Endothelial cell of umbilical vein (primary cell): ENCODE data around the gene CYP8B1. TPM values are rescaled to one million over a fixed set of nuclear protein-coding genes. Genes with fewer than 3 reads are reported as not detected.

ENCODE experiments used
- BruUV-seq: library from RNA; stranded (reverse); fragments of 400-500 nt; replicated peaks from 2 replicates; lab custom pipeline; 2021; lab: Mats Ljungman, UMichigan
- CTCF ChIA-PET: fragments of 300-600, 350-600 bp; sonication (Branson Sonifier 250); formaldehyde crosslinking; loops from one replicate; lab custom pipeline; 2021; ENCODE audit warnings: antibody characterized with exemption, inconsistent platforms; lab: Charles Lee
- POLR2A ChIA-PET: fragments of 300-600, 350-600 bp; sonication (Branson Sonifier 250); formaldehyde crosslinking; loops from one replicate; lab custom pipeline; 2021; ENCODE audit warnings: antibody characterized with exemption, inconsistent platforms; lab: Charles Lee
- DNase-seq: peaks from one replicate; pipeline ENCODE4 v3.0.0-alpha.2; 2011; ENCODE audit warnings: low read depth, low spot score
- FAIRE-seq: peaks from 2 replicates; lab custom pipeline; 2011; peaks lifted over from hg19 to GRCh38; lab: Jason Lieb, UNC
- H2AFZ ChIP-seq: 2 replicates; pipeline ENCODE4 v1.6.0; 2012; ENCODE audit warnings: low read depth, low read length, control low read depth, inconsistent platforms
- H3K27ac ChIP-seq: 2 replicates; pipeline ENCODE4 v1.5.1; 2011; ENCODE audit warnings: low read depth, mild to moderate bottlenecking, control low read depth, low read length, moderate library complexity; ENCODE audit not compliant: insufficient read depth
- H3K27me3 ChIP-seq, 2 experiments: 2 replicates each; pipeline versions ENCODE4 v1.6.0 to v1.6.1; 2011; ENCODE audit warnings: low read length in 2 of 2, mixed read lengths in 1 of 2; ENCODE audit not compliant: control insufficient read depth in 2 of 2, insufficient read depth in 2 of 2
- H3K36me3 ChIP-seq, 2 experiments: 2 replicates in 1 of 2; 3 replicates in 1 of 2; pipeline ENCODE4 v1.5.1; 2011; ENCODE audit warnings: low read length in 2 of 2, mild to moderate bottlenecking in 1 of 2, moderate library complexity in 1 of 2; ENCODE audit not compliant: control insufficient read depth in 2 of 2, insufficient read depth in 2 of 2; ENCODE audit errors: extremely low read depth in 1 of 2
- H3K4me1 ChIP-seq: 3 replicates; pipeline ENCODE4 v1.5.1; 2011; ENCODE audit warnings: mild to moderate bottlenecking, low read length; ENCODE audit not compliant: control insufficient read depth, insufficient read depth; ENCODE audit errors: extremely low read depth
- H3K4me2 ChIP-seq: 2 replicates; pipeline ENCODE4 v1.6.1; 2011; ENCODE audit warnings: low read length, control low read depth, mixed read lengths; ENCODE audit not compliant: insufficient read depth
- H3K4me3 ChIP-seq, 3 experiments: fragments of 200-600 bp in 1 of 3; sonication (generic), shearing (Covaris generic) in 1 of 3; replicated peaks in 1 of 3; 2 replicates each; pipeline ENCODE4 v1.5.1; 2011 to 2016; ENCODE audit warnings: control low read depth in 3 of 3, low read length in 3 of 3, mild to moderate bottlenecking in 2 of 3, inconsistent platforms in 1 of 3, low read depth in 1 of 3, moderate library complexity in 1 of 3; ENCODE audit not compliant: insufficient read depth in 1 of 3
- H3K79me2 ChIP-seq: 2 replicates; pipeline ENCODE4 v1.6.0; 2012; ENCODE audit warnings: low read length, inconsistent platforms; ENCODE audit not compliant: control insufficient read depth, insufficient read depth
- H3K9ac ChIP-seq: replicated peaks from 2 replicates; pipeline ENCODE3; 2011; ENCODE audit warnings: low read length, control low read depth; ENCODE audit not compliant: insufficient read depth; ENCODE audit errors: extremely low read depth
- H3K9me1 ChIP-seq: replicated peaks from 3 replicates; pipeline ENCODE4 v1.6.0; 2011; ENCODE audit warnings: mild to moderate bottlenecking, low read length; ENCODE audit not compliant: control insufficient read depth, insufficient read depth; ENCODE audit errors: extremely low read depth
- H3K9me3 ChIP-seq: replicated peaks from 2 replicates; pipeline ENCODE4 v1.5.1; 2012; ENCODE audit warnings: low read length, inconsistent platforms; ENCODE audit not compliant: control insufficient read depth, insufficient read depth
- H4K20me1 ChIP-seq: replicated peaks from 2 replicates; pipeline ENCODE3; 2011; ENCODE audit warnings: mild to moderate bottlenecking, low read length; ENCODE audit not compliant: control insufficient read depth, insufficient read depth; ENCODE audit errors: extremely low read depth
- EZH2 ChIP-seq: IDR thresholded peaks from 2 replicates; pipeline ENCODE4 v1.6.1; 2012; ENCODE audit warnings: borderline replicate concordance, low read depth, mild to moderate bottlenecking, moderate library complexity, low read length, inconsistent platforms; ENCODE audit not compliant: severe bottlenecking
- FOS ChIP-seq: IDR thresholded peaks from 2 replicates; pipeline ENCODE4 v1.6.1; 2011; ENCODE audit warnings: mild to moderate bottlenecking, low read length, moderate library complexity, borderline replicate concordance; ENCODE audit not compliant: insufficient read depth
- GATA2 ChIP-seq: IDR thresholded peaks from 2 replicates; pipeline ENCODE4 v1.7.0; 2011; ENCODE audit warnings: low read depth, mild to moderate bottlenecking, moderate library complexity, mixed read lengths, low read length; ENCODE audit not compliant: insufficient read length, insufficient read depth
- JUN ChIP-seq: IDR thresholded peaks from 2 replicates; pipeline ENCODE4 v1.6.1; 2011; ENCODE audit warnings: borderline replicate concordance, low read depth; ENCODE audit not compliant: insufficient read length, insufficient read depth
- MYC ChIP-seq: IDR thresholded peaks from one replicate; pipeline ENCODE4 v1.6.1; 2011; ENCODE audit warnings: mild to moderate bottlenecking, low read depth, low read length
- POLR2A ChIP-seq: IDR thresholded peaks from 2 replicates; pipeline ENCODE4 v1.6.1; 2012; ENCODE audit warnings: low read depth, mild to moderate bottlenecking, control low read depth, low read length
- POLR2AphosphoS5 ChIP-seq: IDR thresholded peaks from 2 replicates; pipeline ENCODE4 v1.6.1; 2012; ENCODE audit warnings: low read depth, mild to moderate bottlenecking, control low read depth, low read length, moderate library complexity; ENCODE audit not compliant: insufficient read depth
- dilution Hi-C: fragments of 300-500 bp; cut with MboI; formaldehyde crosslinking; loops from one replicate; pipeline ENCODE4 v1.15.0; 2019; ENCODE audit warnings: low sequenced_read_pairs; ENCODE audit not compliant: extremely low pct_ligation_motif_present
- intact Hi-C: fragments of 100-400 bp; cut with micrococcal nuclease; formaldehyde crosslinking; loops from one replicate; pipeline ENCODE4 v1.10.0; 2022
- polyA plus RNA-seq, 4 experiments: library from polyadenylated mRNA; depleted of rRNA in 3 of 4; stranded (reverse) in 3 of 4; unstranded in 1 of 4; fragments of >200 nt; gene quantifications; 2 replicates each; pipeline versions ENCODE4 v1.2.1 to v1.2.3, GENCODE V29; 2011 to 2012; ENCODE audit warnings: missing spikeins in 1 of 4
- total RNA-seq: library from RNA; stranded (reverse); gene quantifications from 2 replicates; pipeline ENCODE4 v1.2.3, GENCODE V29; 2021
- TF ChIP-seq, protein P1 (sequence below): IDR thresholded peaks from 2 replicates; pipeline ENCODE4 v1.6.1; 2011; ENCODE audit not compliant: insufficient read depth, insufficient read length
- TF ChIP-seq, protein P2 (sequence below), 2 donors: IDR thresholded peaks; 1 replicate in 1 of 2; 2 replicates in 1 of 2; pipeline ENCODE4 v1.5.1; 2011; ENCODE audit warnings: low read length in 2 of 2, mild to moderate bottlenecking in 2 of 2, moderate library complexity in 2 of 2, control low read depth in 1 of 2, inconsistent platforms in 1 of 2, low read depth in 1 of 2; ENCODE audit not compliant: insufficient read depth in 1 of 2; ENCODE audit errors: extremely low read depth in 1 of 2

CYP8B1 gene
- total and polyA plus RNA-seq, 2 donors (not counting 3 experiments of a cell fraction or from before 2014, with no cell fraction given) = not detected

DNA sequence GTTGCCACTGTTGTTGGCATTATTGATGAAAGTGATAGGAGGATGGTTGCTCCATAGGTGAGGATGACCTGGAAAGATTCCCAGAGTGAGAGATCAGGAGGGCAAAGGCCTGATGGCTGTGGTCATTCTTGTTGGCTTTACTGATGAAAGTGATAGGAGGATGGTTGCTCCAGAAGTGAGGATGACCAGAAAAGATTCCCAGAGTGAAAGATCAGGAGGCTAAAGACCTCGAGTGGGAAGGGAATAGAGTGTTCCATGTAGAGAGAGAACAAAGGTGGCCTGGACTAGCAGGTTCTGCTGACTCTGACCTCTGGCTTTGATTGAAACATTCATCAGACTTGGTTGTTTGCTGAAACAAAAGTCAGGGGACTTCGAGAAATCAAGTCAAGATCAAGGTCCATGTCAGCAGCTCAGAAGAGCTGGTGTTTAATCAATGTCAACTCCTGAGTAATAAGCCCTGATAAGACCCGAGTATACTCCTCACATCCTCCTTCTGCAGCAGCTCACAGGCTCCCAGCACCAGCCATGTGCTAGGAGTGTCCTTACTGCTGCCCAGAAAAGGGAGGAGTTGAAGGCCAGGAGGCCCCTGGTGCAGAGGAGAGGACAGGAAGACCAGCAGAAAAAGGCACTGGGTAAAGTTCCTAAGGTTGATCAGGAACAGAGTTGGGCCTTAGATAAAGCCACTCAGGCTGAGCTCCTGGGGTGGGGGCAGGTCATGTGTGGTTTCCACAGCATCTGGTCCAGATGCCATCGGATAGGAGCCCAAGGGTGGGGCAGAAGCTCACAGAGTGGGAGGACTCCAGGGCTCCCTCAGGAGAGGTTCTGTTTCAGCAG is 19.9 kb downstream of the CYP8B1 start:
- TF ChIP-seq MYC = no peak
- TF ChIP-seq POLR2A = no peak
- no peak for TF ChIP-seq FOS
- TF ChIP-seq EZH2 = no peak
- TF ChIP-seq, protein P1, sequence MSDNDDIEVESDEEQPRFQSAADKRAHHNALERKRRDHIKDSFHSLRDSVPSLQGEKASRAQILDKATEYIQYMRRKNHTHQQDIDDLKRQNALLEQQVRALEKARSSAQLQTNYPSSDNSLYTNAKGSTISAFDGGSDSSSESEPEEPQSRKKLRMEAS = no peak
- TF ChIP-seq, protein P2, sequence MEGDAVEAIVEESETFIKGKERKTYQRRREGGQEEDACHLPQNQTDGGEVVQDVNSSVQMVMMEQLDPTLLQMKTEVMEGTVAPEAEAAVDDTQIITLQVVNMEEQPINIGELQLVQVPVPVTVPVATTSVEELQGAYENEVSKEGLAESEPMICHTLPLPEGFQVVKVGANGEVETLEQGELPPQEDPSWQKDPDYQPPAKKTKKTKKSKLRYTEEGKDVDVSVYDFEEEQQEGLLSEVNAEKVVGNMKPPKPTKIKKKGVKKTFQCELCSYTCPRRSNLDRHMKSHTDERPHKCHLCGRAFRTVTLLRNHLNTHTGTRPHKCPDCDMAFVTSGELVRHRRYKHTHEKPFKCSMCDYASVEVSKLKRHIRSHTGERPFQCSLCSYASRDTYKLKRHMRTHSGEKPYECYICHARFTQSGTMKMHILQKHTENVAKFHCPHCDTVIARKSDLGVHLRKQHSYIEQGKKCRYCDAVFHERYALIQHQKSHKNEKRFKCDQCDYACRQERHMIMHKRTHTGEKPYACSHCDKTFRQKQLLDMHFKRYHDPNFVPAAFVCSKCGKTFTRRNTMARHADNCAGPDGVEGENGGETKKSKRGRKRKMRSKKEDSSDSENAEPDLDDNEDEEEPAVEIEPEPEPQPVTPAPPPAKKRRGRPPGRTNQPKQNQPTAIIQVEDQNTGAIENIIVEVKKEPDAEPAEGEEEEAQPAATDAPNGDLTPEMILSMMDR (IDR thresholded peaks at IDR 0.05; ENCODE audit: extremely low read depth in 1 of 2, insufficient read depth in 1 of 2, low read depth in 1 of 2, low read length in 2 of 2) = no peak
- TF ChIP-seq GATA2 = no peak
- TF ChIP-seq JUN = no peak
- TF ChIP-seq POLR2AphosphoS5 = no peak
- dilution Hi-C loops = no loop called here
- FAIRE-seq (no peak), DNase-seq (no peak)
- H3K4me1 ChIP-seq = no peaks in the 10 kb centered on the region
- no peaks in the 10 kb centered on the region for H3K36me3 ChIP-seq
- H4K20me1 ChIP-seq = no peaks in the 10 kb centered on the region
- no TSS peak for BruUV-seq
- H3K27ac ChIP-seq = no peak overlapping the region
- no peaks in the 10 kb centered on the region for H3K9me1 ChIP-seq
- POLR2A ChIA-PET = no interaction called here
- no peak overlapping the region for H2AFZ ChIP-seq
- no peaks in the 10 kb centered on the region for H3K9me3 ChIP-seq
- H3K4me3 ChIP-seq = no peak overlapping the region
- no peak overlapping the region for H3K9ac ChIP-seq
- peaks cover 1 to 7% of the 10 kb centered on the region in 2 experiments for H3K27me3 ChIP-seq
- intact Hi-C loops = no loop called here
- no peaks in the 10 kb centered on the region for H3K79me2 ChIP-seq
- no peak overlapping the region for H3K4me2 ChIP-seq
- CTCF ChIA-PET = interaction anchor here (0.7 kb wide), 2 partner anchors 17 to 106 kb away, joined by 3 read pairs; no protein-coding TSS in a partner anchor
